GM19023 (cell line): ENCODE data around the gene MRPL22.
"Not testable (repeated sequence)": the region's sequence is repeated elsewhere in the genome, so short reads cannot be mapped to it uniquely, and the experiment has no call there.

Experiments used
- ATAC-seq: cut with Tn5 transposase; IDR thresholded peaks from one replicate; pipeline ENCODE4 v1.9.1; 2021; ENCODE audit warnings: mild to moderate bottlenecking, moderate library complexity; ENCODE audit not compliant: unreplicated experiment

The MRPL22 gene

DNA sequence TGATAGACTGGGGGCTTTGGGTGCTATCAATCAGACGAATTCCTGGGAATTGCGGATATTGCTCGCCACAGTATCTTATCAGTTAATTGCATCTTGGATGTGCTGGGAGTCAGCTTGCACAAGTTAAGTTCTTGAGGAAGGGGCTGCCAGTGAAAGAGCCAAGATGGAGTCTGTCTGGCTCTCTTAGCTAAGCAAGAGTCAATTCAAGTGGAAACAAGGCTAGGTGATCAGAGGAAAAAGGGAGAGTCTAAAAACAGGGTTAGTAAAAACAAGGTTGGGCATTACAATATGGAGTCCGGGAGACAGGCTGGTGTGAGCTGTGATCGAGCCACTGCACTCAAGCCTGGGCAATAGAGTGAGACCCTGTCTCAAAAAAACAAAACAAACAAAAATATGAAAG lies 1.5 kb upstream of the MRPL22 start:
- not testable (repeated sequence) for ATAC-seq

- ATAC-seq = no peak
Measured at GRCh38 chr5:154940375-154940771, 500 bp upstream of the MRPL22 start.

DNA sequence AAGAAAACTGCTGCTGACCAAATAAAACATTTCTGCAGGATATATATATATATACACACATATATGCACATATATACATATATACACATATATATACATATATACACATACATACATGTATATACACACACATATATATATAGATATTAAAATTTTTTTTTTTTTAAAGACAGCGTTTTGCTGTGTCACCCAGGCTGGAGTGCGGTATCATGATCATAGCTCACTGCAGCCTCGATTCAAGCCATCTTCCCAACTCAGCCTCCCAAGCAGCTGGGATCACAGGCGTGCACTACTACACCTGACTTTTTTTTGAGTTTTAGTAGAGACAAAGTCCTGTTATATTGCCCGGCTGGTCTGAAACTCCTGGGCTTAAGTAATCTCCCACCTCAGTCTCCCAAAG lies 2.7 kb downstream of the MRPL22 start:
- ATAC-seq = no peak

- ATAC-seq = no peak
Measured at GRCh38 chr5:154944716-154945115, 3.8 kb downstream of the MRPL22 start.

DNA sequence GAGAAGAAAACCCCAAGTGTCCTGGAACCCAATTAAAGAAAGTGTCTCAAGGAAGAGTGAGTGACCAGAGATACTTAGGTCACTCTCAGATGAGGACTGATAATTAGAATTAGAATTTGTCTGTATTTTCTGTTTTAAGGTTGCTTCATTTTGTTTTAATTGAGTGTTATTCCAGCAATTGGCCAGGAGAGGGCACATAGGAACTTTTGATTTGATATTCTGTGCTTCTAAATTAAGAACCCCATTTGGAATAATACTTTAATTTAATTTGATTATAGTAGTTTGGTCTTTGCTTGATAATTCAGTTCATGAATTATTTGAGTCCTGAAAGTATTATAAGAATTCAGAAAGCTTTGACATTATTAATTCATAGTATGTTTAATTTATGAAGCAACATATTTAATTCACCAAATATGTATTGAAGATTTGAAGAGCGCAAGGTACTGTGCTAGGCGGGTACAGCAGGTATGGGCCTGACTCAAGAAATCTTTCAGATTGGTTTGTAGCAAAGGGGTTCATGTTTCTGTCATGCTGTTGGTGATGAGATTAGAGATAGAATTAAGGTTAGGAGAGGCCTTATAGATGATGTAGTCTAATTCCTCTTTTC lies 4.9 kb downstream of the MRPL22 start:
- no peak for ATAC-seq

- no peak for ATAC-seq
Measured at GRCh38 chr5:154947778-154948177, 6.9 kb downstream of the MRPL22 start.

- ATAC-seq = no peak
Measured at GRCh38 chr5:154948313-154948712, 7.4 kb downstream of the MRPL22 start.

- no peak for ATAC-seq
Measured at GRCh38 chr5:154949781-154950180, 8.9 kb downstream of the MRPL22 start.

DNA sequence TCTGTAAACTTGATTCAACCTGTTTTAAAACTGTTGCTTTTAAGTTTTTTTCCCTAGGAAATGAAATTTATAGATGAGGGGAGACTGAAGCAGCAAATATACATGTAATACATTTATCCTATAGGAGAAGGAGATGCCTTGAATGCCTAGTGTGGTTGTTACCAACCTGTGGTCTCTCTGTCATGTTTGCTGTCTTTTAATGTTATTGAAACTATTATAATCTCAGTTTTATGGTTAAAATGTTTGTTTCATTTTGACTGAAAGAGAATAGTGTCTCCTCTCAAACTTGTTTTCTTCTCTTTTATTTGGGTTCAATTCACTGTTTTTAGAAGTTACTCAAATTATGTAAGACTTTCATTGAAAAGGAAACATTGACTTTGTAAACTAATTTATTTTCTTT lies 15.8 kb downstream of the MRPL22 start:
- ATAC-seq = no peak

DNA sequence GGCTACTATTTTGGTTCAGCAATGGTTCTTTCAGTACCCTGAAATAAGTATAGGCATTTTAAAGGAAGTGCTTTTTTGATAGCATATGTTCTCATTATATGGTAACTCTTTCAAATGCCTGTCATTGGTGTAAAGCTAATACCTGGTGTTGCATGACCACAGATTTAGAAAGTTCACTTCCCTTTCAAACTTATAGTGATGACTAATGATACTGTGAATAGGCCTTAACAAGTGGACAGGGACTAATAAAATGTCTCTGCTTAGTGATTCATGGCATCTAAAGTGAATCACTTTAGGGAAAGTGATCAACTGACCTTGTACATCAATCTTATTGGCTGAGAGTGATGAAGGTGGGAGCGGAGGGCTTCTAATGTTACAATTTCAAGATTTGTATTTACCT lies 21.6 kb downstream of the MRPL22 start:
- ATAC-seq = peak; percentile 93

DNA sequence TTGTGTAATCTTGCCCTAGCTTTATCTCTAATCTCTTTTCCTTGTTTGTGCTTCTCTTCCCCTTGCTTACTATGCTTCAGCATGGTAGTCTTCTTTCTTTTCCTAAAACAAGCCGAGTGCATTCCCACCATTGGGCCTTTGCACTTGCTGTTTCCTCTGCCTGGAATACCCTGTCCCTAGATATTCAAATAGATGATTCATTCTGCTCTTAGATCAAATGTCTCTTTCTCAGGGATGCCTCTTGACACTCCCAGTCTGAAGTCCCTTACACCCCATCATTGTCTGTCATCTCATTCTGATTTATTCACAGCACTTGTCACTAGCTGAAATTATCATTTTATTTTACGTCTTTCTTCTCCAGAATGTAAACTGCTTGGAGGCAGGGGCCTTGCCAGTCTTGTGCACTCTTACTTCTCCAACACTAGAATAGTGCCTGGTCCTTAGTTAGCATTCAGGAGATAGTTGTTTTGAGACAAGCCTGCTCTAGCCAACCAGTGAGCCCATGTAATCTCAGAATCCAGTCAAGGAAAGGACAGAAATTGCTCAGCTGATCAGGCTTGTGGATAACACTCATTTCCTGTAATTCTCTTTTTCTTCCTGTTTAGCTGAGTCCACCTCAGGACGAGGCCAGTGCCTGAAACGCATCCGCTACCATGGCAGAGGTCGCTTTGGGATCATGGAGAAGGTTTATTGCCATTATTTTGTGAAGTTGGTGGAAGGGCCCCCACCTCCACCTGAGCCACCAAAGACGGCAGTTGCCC lies 25.4 kb downstream of the MRPL22 start:
- no peak for ATAC-seq

- no peak for ATAC-seq
Measured at GRCh38 chr5:154966874-154967273, 26.0 kb downstream of the MRPL22 start.

DNA sequence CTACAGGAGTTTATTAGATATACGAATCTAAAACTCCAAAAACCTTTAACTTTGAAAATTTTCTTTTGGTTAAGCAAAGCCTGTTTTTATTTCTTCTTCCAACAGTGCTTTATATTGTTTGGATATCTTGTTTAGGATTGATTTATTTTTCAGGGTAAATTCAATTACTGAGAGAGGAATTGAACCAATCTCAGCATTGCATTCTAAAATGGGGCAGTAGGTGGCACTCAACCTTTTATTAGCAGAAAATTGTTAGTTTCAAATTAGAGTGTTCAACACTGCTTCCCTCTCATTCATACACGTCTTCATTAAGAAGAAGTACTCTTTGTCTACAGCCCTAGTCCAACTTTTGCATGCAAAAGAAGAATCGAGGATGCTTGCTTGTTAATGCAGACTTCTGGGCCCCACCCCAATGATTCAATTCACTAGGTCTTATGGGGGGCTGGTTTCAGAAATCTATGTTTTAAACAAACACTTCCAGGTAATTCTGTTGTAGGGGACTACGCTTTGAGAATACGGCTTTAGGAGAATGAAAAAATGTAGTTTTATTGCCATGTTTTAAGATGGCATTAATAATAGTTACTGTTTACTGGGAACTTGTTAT lies 26.6 kb downstream of the MRPL22 start:
- no peak for ATAC-seq

- ATAC-seq = no peak
Measured at GRCh38 chr5:154968953-154969352, 28.1 kb downstream of the MRPL22 start.

DNA sequence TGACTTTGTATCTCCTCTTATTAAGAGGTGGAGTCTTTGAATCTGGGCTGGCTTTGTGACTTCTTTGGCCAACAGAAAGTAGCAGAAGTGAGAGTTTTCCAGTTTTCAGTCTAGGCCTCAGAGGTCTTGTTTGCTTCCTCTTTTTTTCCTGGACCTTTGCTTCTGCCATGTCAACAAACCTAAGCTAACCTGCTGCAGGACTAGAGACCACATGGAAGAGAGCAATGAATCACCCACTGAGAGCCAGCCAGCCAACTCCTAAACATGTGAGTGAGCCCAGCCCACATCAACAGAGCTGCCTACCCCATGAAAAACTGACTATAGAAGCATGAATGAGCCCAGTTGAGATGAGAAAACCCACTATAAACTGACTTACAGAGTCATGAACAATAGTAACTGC lies 29.9 kb downstream of the MRPL22 start:
- no peak for ATAC-seq

DNA sequence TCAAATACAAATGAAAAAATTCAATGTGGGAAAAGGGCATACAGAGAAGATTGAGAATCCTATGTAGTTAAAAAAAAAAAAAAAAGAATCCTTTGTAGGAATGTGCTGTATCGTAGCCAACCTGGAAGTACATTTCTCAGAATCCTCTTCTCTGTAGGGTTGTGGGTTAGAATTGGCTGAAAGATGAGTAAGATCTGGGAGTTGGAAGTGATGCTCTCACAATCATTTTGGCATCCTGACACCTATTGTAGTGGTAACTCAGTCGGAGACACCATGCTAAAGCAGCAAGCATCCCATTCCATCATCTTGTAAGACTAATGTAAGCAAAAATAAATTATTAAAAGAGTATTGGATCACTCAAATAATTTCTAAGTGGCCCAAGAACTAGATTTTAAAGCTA lies 30.6 kb downstream of the MRPL22 start:
- no peak for ATAC-seq

DNA sequence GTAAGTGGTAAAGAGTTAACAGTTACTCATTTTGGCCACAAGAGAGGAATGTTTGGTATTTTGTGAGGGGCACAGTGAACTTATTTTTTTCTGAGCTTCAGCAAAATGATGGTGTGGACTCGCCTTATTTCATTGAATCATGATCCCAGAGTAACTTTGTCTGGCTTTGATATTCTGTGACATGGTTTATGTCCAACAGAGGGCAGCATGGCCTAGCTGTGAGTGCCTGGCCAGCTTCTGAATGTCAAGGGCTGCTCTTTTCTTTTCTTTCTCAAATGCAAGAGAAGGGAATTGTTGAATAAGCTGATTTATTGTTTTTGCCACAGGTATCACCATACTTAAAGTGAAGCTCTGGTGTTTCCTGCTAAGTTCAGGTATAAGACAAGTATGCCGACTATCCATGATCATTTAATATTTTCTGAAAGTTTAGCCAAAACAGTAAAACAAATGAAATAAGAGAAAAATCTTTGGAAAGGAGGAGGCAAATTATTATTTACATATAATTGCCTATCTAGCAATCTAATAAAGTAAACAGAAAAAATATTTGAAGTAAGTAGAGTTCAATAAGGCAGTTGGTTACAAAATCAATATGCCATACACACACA lies 31.7 kb downstream of the MRPL22 start:
- ATAC-seq = no peak

DNA sequence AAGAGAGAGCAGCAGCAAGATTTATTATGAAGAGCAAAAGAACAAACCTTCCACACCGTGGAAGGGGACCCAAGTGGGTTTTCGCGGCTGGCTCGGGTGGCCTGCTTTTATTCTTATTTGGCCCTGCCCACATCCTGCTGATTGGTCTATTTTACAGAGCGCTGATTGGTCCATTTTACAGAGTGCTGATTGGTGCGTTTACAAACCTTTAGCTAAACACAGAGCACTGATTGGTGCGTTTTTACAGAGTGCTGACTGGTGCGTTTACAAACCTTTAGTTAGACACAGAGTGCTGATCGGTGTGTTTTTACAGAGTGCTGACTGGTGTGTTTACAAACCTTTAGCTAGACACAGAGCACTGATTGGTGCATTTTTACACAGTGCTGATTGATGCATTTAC lies 35.2 kb downstream of the MRPL22 start:
- ATAC-seq = not testable (repeated sequence)

- no peak for ATAC-seq
Measured at GRCh38 chr5:154977409-154977808, 36.5 kb downstream of the MRPL22 start.

DNA sequence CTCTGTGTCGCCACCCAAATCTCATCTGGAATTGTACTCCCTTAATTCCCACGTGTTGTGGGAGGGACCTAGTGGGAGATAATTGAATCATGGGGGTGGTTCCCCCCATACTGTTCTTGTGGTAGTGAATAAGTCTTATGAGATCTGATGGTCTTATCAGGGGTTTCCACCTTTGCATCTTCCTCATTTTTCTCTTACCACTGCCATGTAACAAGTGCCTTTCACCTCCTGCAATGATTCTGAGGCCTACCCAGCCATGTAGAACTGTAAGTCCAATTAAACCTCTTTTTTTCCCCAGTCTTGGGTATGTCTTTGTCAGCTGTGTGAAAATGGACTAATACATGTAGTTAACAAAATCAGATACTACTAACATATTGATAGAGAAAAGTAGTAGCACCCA lies 37.4 kb downstream of the MRPL22 start:
- ATAC-seq = not testable (repeated sequence)

- ATAC-seq = no peak
Measured at GRCh38 chr5:154984946-154985516, 44.2 kb downstream of the MRPL22 start.

DNA sequence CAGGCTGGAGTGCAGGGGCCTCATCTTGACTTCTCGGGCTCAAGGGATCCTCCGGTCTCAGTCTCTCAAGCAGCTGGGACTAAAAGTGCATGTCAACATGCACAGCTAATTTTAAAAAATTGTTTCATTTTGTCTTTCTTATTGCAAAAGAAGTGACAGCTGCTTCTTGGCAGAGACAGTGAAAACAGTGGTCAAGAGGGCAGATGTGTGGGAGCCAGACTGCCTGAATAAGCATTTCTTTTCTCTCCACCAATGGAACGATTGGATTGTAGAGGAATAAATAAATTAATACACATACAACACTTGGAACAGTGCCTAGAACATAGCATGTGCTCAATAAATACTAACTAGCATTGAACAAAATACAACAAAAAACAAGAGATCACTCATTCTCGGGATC lies 45.3 kb downstream of the MRPL22 start:
- no peak for ATAC-seq
